PFSK-1 (cell line): ENCODE measurements around the gene MAP6.

Experiments used
- POLR2AphosphoS5 ChIP-seq: IDR thresholded peaks from 2 replicates; pipeline ENCODE4 v1.6.1; 2012; ENCODE audit warnings: low read depth, mild to moderate bottlenecking, control low read depth, low read length, moderate library complexity
- SIN3A ChIP-seq: IDR thresholded peaks from 2 replicates; pipeline ENCODE4 v1.6.1; 2012; ENCODE audit warnings: mild to moderate bottlenecking, low read length, moderate library complexity, borderline replicate concordance; ENCODE audit not compliant: insufficient read depth
- TF ChIP-seq, protein P1 (sequence below), 2 experiments: IDR thresholded peaks; 2 replicates each; pipeline versions ENCODE4 v1.6.1 to v1.8.0; 2011 to 2012; ENCODE audit warnings: low read depth in 2 of 2, low read length in 2 of 2, control low read depth in 1 of 2, inconsistent platforms in 1 of 2, mild to moderate bottlenecking in 1 of 2, moderate library complexity in 1 of 2; ENCODE audit not compliant: insufficient read depth in 1 of 2

Gene MAP6

DNA sequence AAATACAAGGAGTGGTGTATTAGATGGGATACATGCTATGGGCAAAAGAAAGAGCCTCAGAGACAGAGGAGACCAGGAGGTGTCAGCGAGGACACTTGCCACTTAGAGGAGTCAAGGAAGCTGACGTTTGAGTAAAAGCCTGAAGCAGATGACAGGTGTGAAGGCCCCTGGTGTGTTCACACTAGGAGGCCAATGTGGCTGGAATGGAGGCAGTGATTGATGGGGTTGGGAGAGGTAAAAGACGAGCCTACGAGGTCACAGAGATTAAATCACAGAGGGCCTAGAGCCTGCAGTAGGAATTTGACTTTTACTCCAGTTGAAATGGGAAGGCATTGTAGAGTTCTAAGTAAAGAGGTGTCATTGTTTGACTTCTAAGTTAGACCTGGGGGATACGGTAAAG is 131.1 kb downstream of the MAP6 start:
- TF ChIP-seq POLR2AphosphoS5 (no peak), SIN3A (no peak)
- TF ChIP-seq, protein P1, sequence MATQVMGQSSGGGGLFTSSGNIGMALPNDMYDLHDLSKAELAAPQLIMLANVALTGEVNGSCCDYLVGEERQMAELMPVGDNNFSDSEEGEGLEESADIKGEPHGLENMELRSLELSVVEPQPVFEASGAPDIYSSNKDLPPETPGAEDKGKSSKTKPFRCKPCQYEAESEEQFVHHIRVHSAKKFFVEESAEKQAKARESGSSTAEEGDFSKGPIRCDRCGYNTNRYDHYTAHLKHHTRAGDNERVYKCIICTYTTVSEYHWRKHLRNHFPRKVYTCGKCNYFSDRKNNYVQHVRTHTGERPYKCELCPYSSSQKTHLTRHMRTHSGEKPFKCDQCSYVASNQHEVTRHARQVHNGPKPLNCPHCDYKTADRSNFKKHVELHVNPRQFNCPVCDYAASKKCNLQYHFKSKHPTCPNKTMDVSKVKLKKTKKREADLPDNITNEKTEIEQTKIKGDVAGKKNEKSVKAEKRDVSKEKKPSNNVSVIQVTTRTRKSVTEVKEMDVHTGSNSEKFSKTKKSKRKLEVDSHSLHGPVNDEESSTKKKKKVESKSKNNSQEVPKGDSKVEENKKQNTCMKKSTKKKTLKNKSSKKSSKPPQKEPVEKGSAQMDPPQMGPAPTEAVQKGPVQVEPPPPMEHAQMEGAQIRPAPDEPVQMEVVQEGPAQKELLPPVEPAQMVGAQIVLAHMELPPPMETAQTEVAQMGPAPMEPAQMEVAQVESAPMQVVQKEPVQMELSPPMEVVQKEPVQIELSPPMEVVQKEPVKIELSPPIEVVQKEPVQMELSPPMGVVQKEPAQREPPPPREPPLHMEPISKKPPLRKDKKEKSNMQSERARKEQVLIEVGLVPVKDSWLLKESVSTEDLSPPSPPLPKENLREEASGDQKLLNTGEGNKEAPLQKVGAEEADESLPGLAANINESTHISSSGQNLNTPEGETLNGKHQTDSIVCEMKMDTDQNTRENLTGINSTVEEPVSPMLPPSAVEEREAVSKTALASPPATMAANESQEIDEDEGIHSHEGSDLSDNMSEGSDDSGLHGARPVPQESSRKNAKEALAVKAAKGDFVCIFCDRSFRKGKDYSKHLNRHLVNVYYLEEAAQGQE (IDR thresholded peaks at IDR 0.05; ENCODE audit: insufficient read depth in 1 of 2, low read depth in 2 of 2, low read length in 2 of 2) = no peak
